ENCODE data around the gene PRPF4. TPM values are rescaled to one million over a fixed set of nuclear protein-coding genes. Genes with fewer than 3 reads are reported as not detected.
"Not testable (repeated sequence)": the region's sequence is repeated elsewhere in the genome, so short reads cannot be mapped to it uniquely, and the experiment has no call there.

The PRPF4 gene
- 23.6 TPM for total RNA-seq

DNA sequence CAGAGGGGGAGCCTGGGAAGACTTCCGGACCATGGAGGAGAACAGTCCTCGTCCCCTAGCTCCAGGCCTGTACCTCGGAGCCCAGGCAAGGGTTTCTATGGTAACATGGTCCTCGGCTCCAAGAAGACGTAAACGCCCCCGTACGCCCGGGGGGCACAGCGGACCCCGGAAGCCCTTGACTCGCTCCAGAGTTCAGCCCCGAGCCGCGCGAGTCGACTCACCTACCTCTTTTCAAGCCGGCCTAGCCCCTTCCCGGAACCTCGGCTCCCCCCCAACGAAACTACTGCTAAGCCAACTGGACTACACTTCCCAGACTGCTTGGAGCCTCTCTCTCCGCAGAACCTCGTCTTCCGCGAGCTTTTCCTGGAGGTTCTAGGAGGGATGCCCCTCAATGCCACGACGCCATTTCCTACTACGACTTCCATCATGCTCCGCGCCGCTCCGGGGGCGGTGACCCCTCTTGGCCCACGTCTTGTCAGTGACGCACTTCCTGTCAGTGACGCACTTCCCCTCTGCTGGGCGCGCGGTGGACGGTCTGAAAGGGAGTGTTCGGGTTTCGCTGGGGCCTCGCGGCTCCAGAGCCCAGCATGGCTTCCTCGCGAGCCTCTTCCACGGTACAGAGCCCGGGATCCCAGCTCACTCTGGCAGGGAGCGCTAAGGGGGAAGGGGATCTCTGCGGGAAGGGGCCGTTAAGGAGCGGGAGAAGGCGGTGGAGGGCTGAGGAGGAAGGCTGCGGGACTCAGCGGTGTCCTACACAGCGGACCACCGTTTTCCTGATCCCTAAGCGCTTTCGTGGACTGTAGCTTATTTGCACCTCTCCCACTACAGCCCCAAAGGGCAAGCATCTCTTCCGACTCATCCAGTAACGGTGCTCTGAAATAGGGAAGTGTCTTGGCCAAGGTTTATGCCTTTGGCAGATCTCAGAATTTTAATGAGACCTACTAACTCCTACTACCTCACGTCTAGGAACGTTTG, at the start of gene PRPF4, which contains the start of gene CDC26:
Gene PRPF4 (plus strand): TSS at position 502 of the 975 bp plus-strand sequence. CDS start 86 bp downstream, at position 588.
Gene CDC26 (minus strand): TSS at position 416 of the 975 bp plus-strand sequence. CDS start 3,065 bp downstream, outside the sequence.
- peak; percentile 81 to 91 for DNase-seq (ENCODE audit: low spot score in 2 of 2)
- peak; percentile 64 for FAIRE-seq

GRCh38 chr9:113227436-113227835, 48.0 kb upstream of the PRPF4 start:
- FAIRE-seq (no peak), DNase-seq (ENCODE audit: low spot score in 2 of 2) (no peak)

DNA sequence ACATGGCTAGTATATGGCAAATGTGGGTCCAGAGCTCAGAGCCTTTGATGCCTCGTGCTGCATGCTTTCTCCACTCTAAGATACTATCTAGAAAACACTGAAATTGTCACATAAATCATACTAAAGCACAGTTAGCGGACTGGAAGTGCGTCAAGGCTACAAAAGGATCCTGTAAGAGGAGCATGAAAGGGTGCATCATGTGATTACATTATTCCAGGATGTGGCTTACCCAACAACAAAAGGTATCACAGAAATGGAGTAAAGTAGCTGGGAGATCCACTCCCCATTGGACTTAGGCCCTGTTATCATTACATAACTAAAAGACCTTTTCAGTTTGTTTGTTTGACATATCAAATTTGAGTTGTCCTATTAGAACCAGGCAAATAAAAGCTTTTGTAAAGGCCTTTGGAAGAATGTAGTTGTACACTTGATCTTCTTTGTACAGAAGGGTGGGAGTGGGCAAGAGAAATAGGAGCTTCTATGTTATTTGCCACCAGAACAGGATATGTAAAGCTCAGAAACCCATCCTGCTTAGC, 47.3 kb upstream of the PRPF4 start:
- no peak for DNase-seq (ENCODE audit: low spot score in 2 of 2)
- FAIRE-seq = no peak

GRCh38 chr9:113231701-113232100, 43.8 kb upstream of the PRPF4 start:
- FAIRE-seq = no peak
- DNase-seq (ENCODE audit: low spot score in 2 of 2) = no peak

GRCh38 chr9:113235701-113236255, 39.7 kb upstream of the PRPF4 start:
- DNase-seq (ENCODE audit: low spot score in 2 of 2); FAIRE-seq: not testable (repeated sequence)

- DNase-seq (ENCODE audit: low spot score in 2 of 2) (no peak), FAIRE-seq (no peak)
Observed at GRCh38 chr9:113237026-113237425, 38.4 kb upstream of the PRPF4 start.

GRCh38 chr9:113238202-113238858, 37.1 kb upstream of the PRPF4 start:
- no peak for DNase-seq (ENCODE audit: low spot score in 2 of 2)
- no peak for FAIRE-seq

- no peak for FAIRE-seq
- DNase-seq (ENCODE audit: low spot score in 2 of 2) = no peak
Observed at GRCh38 chr9:113238859-113239232, 36.6 kb upstream of the PRPF4 start.

DNA sequence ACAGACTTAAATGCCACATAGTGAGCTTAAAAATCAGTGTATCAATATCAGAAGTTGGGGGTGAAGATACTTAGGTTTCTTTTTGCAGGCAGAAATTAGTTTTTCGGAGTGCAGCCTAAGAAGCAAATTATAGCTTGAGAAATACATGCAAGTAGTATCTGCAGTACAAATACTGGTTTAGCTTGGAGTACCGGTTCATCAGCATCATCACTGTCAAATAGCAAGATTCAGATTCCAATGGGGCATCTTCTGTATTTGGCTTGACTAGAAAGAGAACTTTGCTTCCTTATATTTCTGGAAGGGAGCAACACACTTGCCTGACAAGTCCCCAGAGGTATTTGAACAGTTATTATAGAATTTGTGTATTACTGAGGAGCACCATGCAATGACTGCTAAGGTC, 34.3 kb upstream of the PRPF4 start:
- DNase-seq (ENCODE audit: low spot score in 2 of 2) (no peak), FAIRE-seq (no peak)

DNA sequence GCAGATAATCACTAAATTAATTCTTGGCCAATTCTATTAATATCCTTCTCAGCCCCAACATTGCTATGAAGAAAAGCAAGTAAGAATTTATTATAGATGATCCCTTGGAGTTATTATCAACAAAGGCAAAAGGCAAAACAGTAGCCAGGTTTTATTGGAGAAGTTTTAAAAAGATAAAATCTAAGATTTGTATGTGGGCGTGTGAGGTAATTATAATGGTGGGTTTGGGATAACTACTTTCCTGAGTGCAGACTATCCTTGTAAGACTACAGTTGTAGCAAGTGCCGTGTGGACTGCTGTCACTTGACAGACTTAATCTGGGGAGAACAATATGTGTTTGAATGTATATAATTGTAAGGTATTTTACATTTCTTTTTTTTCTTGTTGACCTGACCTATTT, 30.9 kb upstream of the PRPF4 start:
- DNase-seq (ENCODE audit: low spot score in 2 of 2) (no peak), FAIRE-seq (no peak)

- DNase-seq (ENCODE audit: low spot score in 2 of 2) = no peak
- no peak for FAIRE-seq
Observed at GRCh38 chr9:113245894-113246293, 29.6 kb upstream of the PRPF4 start.

GRCh38 chr9:113246928-113247327, 28.5 kb upstream of the PRPF4 start:
- FAIRE-seq = no peak

DNA sequence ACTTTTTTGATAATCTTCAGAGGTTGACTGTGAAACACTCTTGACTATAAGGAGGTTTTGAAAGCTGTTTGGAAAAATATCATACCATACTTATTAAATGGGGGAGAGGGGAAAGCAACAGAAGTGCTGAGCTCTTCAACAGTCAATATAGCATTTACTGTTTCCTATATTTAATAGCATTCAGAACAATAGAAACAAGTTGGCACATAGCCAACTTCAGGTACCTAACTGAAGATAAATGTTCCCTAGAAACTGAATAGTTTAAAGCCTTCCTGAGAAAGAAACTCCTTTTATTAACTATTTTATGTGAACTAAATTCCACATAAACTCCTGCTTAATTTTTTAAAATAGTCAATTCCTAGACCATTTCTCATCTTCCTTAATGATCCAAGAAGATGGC, 27.8 kb upstream of the PRPF4 start:
- FAIRE-seq = no peak
- DNase-seq (ENCODE audit: low spot score in 2 of 2) = no peak

More at GRCh38 chr9:113246928-113247327, 28.5 kb upstream of the PRPF4 start:
- no peak for DNase-seq (ENCODE audit: low spot score in 2 of 2)

- not testable (repeated sequence) for DNase-seq (ENCODE audit: low spot score in 2 of 2); FAIRE-seq
Observed at GRCh38 chr9:113249661-113250060, 25.8 kb upstream of the PRPF4 start.

DNA sequence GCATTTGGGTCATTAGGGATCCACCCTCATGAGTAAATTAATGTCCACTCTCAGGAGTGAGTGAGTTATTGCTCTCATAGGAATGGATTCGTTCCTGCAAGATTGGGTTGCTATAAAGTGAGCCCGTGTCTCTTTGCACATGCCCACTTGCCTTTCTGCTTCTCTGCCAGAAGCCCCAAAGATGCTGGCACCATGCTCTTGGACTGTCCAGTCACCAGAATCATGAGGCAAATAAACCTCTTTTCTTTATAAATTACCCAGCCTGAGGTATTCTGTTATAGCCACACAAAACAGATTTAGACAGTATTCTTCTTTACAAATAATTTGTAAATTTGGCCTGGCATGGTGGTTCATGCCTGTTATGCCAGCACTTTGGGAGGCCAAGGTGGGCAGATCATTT, 24.7 kb upstream of the PRPF4 start:
- DNase-seq (ENCODE audit: low spot score in 2 of 2) = no peak
- no peak for FAIRE-seq

DNA sequence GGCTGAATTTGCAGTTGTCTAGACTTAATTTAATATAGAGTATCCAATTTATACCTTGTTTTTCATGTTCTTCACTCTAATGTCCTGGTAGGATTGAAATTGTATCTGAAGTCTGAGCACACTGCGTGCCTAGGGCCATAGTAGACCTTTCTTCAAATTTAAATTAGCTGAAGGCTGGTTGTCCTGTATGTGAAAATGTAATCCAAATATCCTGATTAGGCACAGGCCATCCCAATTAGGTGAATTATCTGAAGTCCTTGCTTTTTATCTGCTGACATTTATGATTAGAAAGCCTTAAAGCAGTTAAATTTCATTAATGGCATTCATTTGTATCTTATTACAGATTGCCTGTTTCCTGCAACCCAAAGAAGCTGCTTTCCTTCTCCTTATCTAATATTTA, 20.5 kb upstream of the PRPF4 start:
- no peak for FAIRE-seq
- DNase-seq (ENCODE audit: low spot score in 2 of 2) = no peak

DNA sequence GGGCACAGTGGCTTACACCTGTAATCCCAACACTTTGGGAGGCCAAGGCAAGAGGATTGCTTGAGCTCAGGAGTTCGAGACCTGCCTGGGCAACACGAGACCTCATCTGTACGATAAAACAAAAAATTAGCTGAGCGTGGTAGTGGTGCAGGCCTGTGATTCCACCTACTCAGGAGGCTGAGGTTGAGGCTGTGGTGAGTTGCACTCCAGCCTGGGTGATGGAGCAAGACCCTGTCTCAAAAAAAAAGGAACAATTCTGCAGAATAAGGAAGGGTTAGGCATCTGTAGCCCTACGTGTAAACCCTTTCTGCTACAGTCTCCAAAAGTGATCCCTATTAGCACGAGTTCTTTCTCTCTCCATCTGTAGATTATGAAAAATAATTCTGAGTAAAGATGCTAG, 20.0 kb upstream of the PRPF4 start:
- DNase-seq (ENCODE audit: low spot score in 2 of 2) (no peak), FAIRE-seq (no peak)

GRCh38 chr9:113257863-113258262, 17.6 kb upstream of the PRPF4 start:
- no peak for DNase-seq (ENCODE audit: low spot score in 2 of 2)
- no peak for FAIRE-seq

DNA sequence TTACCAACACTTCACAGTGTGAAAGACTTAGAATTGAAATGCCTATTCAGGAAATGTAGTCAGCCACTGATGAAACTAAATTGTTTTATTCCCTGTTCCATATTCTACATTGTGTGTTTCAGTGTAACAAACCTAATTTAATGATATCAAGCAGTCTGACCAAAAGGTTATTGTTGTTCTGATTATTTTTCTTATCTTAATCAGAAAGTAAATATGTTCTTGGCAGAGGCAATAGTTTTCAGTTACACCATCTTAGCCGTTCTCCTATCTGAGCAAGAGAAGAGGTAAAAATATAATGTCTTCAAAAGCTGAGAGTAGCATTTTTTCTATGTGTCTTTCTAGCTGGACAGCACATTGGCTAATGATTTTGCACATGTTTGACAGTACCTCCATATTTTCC, 17.2 kb upstream of the PRPF4 start:
- no peak for FAIRE-seq
- DNase-seq (ENCODE audit: low spot score in 2 of 2) = no peak

- FAIRE-seq = no peak
- no peak for DNase-seq (ENCODE audit: low spot score in 2 of 2)
Observed at GRCh38 chr9:113261917-113262671, 13.4 kb upstream of the PRPF4 start.
